ENCODE measurements around the gene MUC5B.

DNA sequence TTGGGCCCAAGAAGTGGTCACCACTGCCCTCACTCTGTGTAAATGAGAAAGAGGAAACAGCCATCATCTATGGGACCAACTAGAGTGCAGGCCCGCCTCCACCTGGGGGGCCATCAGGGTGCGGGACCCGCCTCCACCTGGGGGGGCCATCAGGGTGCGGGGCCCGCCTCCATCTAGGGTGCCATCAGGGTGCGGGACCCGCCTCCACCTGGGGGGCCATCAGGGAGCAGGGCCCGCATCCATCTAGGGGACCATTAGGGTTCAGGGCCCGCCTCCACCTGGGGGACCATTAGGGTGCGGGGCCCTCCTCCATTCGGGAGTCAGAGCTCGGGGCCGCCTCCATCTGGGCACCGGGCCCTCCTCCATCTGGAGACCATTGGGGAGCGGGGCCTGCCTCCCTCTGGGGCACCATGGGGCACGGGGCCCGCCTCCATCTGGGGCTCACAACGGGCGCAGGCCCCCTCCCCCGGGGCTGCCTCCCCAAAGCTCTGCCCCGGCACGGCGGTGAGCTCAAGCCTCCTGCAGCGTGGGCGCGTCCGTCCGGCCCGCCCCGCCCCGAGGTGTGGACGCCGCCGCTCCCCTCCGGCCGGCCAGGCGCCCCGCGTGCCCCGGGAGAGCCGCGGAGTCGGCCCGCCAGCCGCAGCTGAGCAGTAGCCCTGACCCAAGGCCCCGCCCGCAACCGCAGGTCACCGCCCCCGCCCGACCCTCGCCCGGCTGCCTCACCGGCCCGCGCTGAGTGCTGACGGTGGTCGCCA is 86.1 kb downstream of the MUC5B start:
- TF ChIP-seq POLR2A (IDR thresholded peaks at IDR 0.05) (no peak), EP300 (IDR thresholded peaks at IDR 0.05) (no peak)
- TF ChIP-seq, protein P1, sequence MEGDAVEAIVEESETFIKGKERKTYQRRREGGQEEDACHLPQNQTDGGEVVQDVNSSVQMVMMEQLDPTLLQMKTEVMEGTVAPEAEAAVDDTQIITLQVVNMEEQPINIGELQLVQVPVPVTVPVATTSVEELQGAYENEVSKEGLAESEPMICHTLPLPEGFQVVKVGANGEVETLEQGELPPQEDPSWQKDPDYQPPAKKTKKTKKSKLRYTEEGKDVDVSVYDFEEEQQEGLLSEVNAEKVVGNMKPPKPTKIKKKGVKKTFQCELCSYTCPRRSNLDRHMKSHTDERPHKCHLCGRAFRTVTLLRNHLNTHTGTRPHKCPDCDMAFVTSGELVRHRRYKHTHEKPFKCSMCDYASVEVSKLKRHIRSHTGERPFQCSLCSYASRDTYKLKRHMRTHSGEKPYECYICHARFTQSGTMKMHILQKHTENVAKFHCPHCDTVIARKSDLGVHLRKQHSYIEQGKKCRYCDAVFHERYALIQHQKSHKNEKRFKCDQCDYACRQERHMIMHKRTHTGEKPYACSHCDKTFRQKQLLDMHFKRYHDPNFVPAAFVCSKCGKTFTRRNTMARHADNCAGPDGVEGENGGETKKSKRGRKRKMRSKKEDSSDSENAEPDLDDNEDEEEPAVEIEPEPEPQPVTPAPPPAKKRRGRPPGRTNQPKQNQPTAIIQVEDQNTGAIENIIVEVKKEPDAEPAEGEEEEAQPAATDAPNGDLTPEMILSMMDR (IDR thresholded peaks at IDR 0.05): no peak

All from ovary (tissue), 3 donors.